GM19239 (cell line): ENCODE measurements around the gene CPN2.

Source experiments
- DNase-seq: peaks from one replicate; pipeline ENCODE4 v3.0.0; 2011; ENCODE audit warnings: low spot score; ENCODE audit not compliant: insufficient read length
- FAIRE-seq: peaks from 2 replicates; lab custom pipeline; 2011; peaks lifted over from hg19 to GRCh38; lab: Jason Lieb, UNC

Gene CPN2

DNA sequence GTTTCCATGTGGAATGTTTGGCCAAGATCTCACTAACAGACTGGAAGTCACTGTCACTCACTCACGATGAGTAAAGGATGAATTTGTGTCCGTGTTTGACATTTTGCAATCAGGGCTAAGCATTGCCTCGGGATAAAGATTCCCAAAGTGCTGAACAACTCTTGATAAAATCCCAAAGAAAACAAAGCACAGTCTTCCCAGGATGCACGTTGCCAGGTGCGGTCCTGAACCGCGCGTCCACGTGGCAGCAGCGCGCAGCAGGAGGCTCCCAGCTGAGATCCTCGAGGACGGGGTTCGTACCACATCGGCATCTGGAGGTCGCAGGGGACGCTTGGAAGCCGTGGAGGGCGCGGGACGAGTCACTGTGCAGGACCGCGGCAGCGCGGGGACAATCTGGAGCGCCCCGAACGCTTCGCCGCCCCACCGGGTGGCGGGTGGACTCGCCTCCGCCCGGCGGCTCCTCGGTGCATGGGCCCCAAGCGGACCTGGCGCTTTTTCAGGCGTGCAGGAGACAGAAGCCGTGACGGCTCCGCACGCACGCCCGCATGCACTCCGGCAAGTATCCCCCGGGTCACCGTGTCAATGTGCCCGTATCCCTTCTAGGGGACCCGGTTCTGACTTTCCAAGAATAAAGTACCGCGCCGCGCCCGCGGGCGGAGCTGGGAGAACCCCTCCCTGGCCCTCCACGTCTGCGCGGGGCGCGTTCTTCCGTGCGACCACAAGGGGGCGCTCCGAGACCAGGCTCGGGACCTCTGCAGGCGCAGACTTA lies 17.7 kb downstream of the CPN2 start:
- FAIRE-seq, result peak; percentile 56
- DNase-seq, result peak; percentile 82

DNA sequence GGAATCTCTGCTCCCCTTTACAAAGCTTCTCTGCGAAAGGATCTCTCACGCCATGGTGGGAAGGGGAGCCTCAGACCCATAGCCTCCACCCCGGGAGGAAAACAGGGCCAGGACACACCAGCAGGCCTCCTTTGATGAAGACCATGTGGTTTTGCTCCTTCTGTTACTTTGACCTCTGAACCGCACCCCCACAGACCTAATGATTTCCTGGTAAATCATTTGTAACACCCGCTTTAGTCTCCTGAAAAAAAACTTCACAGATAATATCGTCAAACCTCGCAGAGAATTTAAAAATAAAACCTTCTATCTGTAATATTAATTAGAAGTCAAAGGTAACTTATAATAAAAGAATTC lies 18.3 kb downstream of the CPN2 start:
- DNase-seq (no peak), FAIRE-seq (no peak)

DNA sequence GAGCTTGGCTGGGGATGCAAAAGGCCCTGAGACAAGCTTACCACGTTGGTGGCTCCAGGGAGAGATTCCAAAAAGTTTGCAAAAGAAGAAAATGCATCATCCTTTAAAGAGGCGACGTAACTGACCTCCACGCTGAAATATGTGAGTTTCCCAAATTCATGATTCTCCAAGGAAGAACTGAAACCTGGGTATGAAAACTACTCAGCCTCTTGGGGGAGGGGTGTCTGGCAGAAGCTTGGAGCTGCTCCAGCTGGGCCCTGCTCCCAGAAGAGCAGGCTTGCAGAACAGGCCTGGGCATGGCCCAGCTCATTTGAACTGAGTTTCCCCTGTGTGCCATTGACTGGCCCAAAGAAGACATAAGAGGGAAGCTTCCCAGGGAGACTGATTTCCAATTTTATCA lies 20.5 kb downstream of the CPN2 start:
- DNase-seq (no peak), FAIRE-seq (no peak)

DNA sequence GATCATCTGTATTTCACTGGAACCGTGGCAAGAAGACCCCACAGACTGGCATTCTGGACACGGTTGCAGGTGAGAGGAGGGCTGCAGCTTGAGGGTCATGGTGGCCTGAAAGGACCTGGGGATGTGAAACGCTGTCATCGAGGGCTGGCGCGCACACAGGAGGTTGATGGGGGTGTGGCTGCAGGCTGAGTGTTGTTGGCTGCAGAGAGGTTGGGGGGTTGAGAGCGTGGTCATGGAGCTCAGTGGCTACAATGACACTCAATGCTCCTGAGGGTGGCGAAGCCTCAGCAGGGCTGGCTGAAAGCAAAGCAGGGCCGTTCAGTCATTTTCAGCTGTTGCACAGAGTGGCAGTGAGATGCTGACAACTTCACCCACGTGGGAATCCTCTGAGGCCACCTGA lies 21.0 kb downstream of the CPN2 start:
- DNase-seq, result no peak

DNA sequence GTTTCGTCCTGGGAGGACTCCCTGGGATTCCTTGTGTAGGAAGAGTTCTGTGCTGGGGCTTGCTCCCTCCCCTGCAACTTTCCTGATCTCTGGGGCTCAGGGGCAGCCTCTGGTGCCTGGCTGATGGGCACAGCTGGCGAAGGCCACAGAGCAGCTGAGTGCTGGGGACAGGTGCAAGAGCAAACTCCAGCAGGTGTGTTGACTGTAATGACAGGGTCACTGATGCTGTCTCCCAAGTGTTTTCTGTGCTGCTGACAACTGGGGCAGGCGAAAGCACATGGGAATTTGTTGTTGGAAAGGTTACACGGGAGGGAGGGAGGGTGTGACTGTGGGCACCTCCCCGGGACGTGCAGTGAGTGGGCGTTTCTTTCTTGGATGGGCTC lies 21.6 kb downstream of the CPN2 start:
- no peak for DNase-seq
- no peak for FAIRE-seq

More for the DNA sequence above, 21.0 kb downstream of the CPN2 start:
- FAIRE-seq, result no peak

DNA sequence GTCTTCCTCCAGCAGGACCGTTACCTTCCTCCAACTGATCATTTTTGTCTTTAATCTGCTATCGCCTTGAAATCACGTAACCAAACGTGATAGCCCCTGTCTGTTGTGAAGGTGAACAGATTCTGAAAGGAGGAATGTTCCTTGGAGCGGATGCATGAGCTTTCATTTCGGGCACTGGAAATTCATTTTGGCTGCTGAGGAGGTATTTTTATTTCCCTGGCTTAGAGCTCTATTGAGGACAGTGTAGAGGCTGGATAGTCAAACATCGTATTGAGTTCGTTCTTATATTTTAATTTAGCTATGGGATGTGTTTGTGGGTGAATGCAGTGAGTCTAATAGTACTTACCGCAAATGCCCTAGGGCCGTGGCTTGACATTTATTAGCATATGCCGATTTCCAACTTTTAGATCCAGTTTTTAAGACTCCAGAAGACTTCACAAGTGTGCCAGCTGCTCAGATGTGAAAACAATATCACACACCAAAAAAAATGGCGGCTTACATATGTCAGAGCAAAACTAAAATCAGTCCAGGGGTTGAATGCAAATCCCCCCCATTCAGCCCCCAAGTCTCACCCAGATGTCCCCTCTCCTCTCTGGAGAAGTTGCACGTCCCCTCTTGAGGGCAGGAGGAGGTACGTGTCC lies 22.1 kb downstream of the CPN2 start:
- FAIRE-seq (no peak), DNase-seq (no peak)

DNA sequence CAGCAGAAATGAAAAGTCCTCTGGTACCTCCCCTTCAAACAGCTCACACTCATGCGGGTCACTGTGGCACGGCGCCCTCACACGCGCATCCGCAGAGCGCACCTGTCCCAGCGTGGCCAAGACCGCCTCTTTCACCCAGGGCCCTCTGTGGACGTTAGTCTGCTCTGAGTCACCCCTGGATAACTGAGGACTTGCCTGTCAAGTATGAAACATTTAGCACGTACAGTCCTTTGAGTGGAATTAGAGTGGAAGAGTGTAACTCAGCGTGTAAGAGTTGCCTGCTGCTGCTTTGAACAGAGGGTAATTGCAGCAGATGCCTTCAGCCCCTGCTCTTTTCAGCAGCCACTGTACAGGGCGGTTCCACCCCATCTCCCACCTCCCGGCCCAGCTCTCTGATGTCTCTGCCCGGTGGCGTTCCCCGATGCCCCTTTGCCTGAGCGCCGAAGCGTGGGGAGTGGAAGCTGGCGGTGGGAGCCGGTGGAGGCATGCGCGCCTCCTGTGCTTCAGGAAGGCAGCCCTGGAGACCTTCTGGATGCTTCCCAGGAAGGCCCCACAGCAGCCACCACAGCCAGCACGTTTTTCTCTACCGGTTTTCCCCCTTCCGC lies 23.0 kb downstream of the CPN2 start:
- DNase-seq, result no peak
- FAIRE-seq, result no peak

DNA sequence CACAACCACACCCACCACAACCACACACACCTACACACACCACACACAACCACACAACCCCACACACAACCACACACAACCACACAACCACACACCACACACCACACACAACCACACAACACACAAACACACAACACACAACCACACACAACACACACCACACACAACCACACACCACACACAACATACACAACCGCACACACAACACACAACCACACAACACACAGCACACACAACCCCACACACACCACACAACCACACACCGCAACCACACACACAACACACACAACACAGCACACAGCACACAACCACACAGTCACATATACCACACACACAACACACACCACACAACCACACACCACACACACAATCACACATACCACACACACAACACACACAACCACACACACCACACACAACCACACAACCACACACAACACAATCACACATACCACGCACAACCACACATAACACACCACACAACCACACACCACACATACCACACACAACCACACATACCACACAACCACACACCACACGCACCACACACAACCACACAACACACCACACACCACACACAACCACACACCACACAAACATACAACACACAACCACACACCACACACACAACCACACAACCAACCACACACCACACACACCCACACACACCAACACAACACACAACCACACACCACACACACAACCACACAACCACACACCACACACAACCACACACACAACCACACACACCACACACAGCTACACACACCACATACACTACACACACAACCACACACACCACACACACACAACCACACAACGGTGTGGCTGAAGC lies 23.7 kb downstream of the CPN2 start:
- no peak for FAIRE-seq
- DNase-seq, result no peak

DNA sequence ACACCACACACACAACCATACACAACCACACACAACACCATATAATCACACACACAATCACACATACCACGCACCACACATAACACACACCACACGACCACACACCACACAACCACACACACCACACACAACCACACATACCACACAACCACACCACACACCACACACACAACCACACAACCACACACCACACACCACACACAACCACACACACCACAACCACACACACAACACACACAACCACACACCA lies 24.2 kb downstream of the CPN2 start:
- DNase-seq (no peak), FAIRE-seq (no peak)

DNA sequence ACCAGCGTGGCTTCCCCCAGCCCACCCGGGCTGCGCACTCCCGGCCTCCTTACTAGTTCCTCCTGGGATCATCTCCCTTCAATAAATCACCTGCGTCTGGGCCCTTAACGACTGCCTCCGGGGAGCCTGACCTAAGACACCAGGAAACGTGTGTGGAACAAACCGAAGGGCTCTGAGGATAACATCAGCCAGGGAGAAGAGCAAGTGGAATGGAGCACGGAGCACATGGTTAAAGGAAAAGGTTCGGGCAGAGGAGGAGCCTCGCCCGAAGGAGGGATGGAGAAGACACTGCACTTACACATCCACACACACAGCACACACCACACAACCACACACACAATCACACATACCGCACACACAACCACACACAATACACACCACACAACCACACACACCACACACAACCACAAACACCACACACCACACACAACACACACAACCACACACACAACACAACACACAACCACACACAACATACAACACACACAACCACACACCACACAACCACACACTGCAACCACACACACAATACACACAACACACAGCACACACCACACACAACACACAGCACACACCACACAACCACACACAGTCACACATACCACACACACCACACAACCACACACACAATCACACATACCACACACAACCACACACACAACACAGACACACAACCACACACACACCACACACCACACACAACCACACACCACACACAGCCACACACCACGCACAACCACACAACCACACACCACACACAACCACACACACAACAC lies 24.7 kb downstream of the CPN2 start:
- DNase-seq, result no peak
- FAIRE-seq, result no peak

DNA sequence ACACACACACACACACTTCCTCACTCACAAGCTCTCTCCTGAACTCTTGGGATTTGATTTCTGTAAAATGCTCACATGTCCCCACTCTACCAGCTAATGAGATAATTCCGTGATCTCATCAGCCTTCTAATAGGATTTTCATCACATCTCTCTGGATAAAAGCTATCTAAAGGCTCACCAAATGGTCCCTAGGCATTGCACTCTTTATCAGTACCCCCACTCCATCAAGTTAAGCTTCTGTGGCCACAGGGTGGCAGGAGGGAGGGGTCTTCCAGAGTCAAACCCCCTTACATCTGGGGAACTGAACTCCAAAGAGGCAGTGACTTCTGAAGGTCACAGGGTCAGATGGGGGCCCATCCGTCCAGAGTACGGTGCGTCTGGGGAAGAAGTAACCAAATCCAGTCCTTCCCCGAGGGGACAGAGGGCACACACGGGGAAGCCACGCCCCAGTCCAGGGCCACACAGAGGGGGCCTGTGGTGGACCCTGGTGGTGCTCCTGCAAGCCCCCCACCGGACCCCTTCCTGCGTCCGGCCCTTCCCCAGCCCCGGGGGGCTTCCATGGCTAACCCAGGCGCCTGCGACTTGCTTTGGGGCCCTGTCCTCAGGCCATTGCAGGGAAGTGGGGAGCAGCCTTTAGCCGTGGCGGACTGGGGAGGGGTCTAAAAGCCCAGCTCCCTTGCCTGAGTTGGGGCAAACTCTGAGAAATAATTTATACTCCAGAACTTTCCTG lies 25.5 kb downstream of the CPN2 start:
- no peak for FAIRE-seq
- DNase-seq, result no peak

DNA sequence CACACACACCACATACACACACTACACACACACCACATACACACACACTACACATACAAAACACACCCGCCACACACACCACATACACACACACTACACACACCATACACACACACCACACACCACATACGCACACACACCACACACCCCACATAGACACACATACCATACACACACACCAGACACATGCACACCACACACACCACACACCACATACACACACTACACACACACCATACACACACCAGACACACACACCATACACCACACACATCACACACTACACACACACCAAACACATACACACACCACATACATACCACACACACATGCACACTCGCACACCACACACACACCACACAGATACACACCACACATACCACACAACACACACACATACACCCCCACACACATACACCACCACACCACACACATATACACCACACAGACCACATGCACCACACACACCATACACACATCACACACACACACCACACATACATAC lies 26.3 kb downstream of the CPN2 start:
- FAIRE-seq, result no peak
- DNase-seq, result no peak

DNA sequence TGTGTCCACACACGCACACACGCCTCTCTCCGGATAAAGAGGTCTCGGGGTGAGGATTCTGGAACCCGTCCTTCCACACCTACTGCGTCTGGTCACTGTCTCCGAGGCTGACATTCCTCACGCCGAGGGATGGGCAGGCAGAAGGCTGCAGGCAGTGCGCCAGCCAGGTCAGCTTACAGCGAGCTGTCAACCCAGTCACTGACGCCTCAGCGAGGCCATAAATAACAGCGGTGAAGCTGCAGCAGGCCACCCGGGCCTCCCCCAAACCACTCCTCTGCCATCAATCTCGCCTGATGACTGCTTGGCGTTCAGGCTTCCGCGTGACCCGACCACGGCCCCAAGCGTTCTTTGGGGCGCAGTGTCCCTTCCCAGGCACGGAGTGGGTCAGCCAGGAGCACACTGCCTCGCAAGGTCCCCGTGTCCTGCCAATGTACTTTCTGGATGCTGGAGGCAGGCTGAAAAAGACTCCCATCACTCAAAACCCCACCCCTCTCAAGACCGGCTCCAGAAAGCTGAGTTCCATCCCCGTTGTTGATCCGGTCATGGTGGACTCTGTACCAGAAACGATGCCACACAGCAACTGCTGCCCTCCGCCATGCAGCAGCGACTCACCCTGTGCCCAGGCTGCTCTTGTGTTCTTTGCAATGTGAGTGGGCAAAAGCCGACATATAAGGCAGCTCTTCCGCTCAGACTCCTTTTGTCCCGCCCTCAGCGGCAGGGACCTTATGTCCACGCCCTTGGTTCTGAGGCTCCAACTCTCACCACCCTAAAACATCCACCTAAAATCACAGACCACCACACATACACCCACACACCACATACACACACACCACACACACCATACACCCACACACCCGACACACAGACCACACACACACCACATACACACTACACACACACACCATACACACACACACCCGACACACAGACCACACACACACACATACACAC lies 27.1 kb downstream of the CPN2 start:
- DNase-seq, result no peak
- FAIRE-seq, result no peak

DNA sequence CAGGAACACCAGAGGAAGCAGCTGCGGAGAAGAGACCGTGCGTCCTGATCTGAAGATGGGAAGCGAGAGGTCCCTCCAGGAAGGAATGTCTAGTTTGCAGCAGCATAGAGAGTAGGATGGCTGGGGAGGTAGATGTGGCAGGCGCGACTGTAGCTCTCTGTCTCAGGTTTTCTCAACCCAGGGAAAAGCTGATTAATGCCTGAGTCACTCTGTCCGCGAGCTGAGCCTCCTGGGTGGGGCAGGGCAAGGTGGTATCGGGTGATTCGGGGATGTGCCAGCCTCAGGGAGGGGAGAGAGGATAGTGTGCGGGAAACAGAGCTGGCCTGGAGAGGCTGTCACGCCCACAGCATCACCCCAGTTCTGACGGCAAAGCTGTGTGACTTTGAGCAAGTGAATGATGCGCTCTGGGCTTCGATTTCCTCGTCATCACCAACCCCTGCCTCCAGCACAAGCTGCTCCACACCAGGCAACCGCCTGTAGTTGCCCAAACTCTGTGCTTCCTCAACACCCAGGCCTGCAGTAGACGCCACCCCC lies 28.4 kb downstream of the CPN2 start:
- DNase-seq (no peak), FAIRE-seq (no peak)

DNA sequence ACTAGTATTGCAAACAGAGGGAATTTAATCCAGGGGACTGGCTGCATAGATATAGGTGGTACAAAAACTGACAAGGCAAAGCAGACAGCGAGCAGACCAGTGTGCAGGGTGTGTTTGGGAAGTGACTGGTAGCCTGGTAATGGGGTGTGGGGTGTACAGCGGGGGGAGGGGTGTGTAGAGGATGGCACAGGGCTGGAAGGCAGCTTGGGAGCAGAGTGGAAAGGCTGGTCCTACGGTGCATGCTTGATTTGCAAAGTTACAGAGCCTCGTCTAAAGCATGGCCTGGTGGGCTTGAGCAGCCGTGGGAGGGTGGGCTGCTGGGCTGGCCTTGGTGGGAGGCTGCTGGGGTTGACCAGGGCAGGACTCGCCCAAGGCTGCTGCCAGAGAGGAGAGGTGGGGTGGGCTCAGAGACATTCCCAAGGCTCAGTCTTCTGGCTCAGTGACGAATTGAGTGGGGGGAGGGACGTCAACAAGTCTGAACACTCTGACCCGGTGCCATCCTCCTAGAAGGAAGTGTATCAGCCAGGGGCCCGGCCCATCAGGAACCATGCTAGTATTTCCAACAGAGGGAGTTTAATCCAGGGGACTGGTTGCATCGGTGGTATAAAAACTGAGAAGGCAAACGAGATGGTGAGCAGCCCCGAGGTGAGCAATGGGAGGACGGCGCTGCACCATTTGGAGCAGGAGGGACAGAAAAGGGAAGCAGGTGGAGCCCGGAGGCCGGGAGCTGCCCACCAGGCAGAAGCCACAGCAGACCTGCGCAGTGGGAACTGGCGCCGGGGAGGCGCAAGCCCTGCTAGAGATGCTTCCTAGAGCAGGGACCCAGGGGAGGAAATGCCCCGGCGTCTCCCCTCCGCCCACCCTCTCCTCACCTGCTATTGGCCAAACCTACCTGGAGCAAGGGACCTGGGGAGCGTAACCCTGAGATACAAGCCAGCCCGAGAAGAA lies 29.2 kb downstream of the CPN2 start:
- DNase-seq (no peak), FAIRE-seq (no peak)

DNA sequence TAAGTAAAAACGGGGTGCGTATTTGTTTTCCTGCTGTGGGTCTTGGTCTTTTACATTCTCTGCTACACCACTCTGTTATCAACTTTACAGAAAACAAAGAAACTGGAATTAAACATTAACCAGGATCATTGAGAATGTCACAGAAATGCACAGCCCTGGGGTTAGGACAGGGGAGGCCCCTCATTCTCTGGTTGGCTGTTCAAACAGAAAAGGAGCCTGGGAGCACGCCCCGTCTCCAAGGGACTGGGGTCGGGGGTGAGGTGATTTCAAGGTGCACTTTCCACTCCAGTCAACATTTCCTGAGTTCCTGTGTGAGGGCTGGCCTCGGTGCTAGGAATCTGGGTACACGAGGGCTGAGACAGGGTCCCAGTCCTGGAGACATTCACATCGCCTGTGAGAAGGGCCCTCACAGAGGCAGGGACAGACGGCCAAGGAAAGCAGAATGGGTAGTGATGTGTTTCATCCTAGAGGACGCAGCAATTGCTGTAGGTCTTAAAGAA lies 30.3 kb downstream of the CPN2 start:
- no peak for DNase-seq
- no peak for FAIRE-seq

DNA sequence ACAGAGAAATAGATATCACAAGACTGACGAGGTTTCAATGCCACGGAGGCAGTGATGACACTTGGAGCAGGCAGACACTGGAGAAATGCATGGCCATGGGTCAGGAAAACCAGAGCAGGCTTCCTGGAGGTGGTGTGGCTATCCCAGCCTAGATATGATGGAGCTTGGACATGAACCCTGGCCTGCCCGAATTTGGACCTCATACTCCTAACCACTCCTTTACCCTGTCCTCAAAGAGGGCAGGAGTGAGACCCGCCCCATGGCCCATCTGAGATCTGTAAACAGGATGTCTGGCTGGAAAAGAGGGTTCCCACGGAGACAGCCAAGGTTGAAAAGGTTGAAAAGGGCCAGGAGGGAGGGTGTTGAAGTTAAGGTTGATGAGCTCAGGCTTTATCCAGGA lies 31.0 kb downstream of the CPN2 start:
- no peak for FAIRE-seq
- DNase-seq, result no peak
